Activated CD8-positive, alpha-beta memory T cell treated with anti-CD3 and anti-CD28 coated beads, Interleukin-2, amount 50 U/mL, for 1 hour (primary cell): ENCODE results near the gene GLE1.

ENCODE experiments used
- DNase-seq: peaks from one replicate; pipeline ENCODE4 v3.0.0-alpha.2; 2020; ENCODE audit errors: extremely low read depth

Gene GLE1, protein sequence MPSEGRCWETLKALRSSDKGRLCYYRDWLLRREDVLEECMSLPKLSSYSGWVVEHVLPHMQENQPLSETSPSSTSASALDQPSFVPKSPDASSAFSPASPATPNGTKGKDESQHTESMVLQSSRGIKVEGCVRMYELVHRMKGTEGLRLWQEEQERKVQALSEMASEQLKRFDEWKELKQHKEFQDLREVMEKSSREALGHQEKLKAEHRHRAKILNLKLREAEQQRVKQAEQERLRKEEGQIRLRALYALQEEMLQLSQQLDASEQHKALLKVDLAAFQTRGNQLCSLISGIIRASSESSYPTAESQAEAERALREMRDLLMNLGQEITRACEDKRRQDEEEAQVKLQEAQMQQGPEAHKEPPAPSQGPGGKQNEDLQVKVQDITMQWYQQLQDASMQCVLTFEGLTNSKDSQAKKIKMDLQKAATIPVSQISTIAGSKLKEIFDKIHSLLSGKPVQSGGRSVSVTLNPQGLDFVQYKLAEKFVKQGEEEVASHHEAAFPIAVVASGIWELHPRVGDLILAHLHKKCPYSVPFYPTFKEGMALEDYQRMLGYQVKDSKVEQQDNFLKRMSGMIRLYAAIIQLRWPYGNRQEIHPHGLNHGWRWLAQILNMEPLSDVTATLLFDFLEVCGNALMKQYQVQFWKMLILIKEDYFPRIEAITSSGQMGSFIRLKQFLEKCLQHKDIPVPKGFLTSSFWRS

DNA sequence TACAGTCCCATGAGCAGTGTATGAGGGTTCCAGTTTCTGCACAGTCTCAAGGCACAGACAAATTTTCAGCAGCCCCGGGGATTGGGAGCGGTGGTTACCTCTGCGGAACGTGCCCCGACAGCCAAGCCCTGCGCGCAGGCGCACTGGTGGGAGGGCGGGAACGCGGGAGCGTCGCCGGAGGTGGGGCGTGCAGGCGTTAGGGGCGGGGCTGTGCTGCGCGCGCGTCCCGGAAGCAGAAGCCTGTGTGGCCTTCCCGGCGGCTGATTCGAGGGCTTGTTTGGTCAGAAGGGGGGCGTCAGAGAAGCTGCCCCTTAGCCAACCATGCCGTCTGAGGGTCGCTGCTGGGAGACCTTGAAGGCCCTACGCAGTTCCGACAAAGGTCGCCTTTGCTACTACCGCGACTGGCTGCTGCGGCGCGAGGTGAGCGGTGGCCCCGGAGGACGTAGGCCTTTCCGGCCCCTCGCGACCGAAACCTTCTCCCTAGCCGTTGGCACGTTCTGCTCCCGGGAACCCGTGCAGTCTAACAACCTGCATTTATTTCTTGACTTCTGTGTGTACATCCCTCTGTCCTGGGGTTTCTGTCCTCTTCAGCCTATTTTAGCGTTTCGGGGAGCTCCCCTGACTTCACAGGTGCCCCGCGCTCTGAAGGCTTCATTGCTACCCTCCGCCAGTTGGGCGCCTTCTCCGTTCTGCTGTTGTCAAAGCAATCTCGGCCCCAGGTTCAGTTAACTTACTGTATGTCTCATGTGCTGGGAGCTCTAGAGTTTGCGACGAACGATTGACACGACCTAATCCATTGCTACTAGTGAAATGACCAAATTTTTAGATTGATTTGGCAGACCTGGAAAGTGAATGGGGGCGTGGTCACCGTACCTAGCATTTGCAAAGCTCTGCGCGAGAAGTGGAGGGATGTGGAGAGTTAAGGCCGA, at the start of gene GLE1:
Gene GLE1, plus strand, starts transcription at position 235 of the 929 bp plus-strand sequence. Its CDS starts 87 bp downstream, at position 322.
- DNase-seq = peak; percentile 80

GRCh38 chr9:128454991-128455390, 49.5 kb upstream of the GLE1 start:
- DNase-seq = no peak

DNA sequence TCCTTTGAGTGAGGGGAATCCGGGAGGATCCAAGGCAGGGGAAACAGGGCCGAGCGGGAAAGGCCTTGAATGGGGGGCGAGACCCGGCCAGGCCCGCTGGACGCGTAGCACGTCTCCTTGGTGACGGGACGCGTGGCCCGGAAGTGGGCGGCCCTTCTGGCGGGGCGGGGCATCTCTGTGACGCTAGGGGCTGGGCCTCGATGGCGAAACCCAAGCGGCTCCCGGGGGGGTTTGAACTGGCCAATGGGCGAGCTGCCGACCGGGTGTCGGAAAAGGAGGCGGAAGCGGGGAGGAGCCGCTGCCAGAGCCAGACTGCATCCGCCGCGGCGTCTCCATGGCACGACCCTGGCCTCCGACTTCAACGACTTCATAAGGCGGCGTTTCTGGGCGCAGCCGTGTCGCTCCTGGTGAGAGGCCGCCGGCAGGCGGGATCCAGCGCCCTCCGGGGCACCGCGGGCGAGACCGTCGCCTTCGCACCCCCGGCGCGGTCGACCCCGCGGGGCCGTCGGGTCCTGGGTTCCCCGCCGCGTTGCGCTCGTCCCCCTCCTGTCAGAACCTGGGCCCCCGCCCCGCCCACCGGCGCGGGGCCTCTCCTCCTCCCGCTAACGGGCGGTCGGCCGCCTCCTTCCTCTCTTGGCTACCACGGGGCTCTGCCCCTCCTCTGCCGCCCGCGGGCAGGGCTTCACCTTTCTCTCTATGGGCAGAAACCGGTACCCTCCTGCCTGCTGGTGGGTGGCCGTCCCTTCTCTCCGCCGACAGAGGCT, 48.5 kb upstream of the GLE1 start, which contains the start of gene ODF2:
Gene ODF2, plus strand, starts transcription at position 158 of the 764 bp plus-strand sequence. Its CDS starts 86 bp downstream, at position 244.
- peak; percentile 94 for DNase-seq

GRCh38 chr9:128456613-128457061, 47.9 kb upstream of the GLE1 start:
- DNase-seq = peak; percentile 22

DNA sequence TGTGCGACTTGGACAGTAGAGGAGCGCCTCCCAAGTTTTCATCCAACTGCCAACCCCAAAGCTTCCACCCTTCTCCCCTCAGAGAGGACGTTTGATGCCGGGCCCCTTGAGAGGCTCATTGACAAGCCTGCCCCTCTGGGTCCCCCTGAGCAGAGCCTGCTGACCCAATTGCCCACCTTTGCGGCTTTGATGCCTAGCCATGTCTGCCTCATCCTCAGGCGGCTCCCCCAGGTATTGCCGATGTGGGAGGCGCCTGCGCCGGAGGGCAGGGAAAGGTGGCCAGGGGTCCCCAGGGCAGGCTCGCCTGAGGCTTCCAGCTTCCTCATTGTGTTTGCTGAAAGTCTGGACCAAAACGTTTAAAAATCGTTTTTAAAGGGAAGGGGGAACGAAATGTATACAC, 47.3 kb upstream of the GLE1 start:
- no peak for DNase-seq

DNA sequence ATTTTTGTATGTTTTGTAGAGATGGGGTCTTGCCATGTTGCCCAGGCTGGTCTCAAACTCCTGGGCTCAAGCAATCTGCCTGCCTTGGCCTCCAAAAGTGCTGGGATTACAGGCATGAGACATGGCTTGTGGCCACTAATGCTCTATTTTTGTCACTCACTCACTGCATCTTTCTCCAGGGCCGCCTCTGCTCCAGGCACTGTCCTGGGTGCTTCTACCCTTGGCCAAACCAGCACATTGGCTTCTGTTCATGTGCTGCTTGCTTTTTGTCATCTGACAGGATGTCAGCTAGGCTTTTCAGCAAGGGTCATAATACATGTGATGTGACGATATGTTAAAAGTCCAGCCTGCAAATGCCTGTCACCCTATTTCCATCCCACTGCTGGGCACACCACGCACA, 45.5 kb upstream of the GLE1 start:
- no peak for DNase-seq

GRCh38 chr9:128469070-128469469, 35.4 kb upstream of the GLE1 start:
- DNase-seq = no peak

DNA sequence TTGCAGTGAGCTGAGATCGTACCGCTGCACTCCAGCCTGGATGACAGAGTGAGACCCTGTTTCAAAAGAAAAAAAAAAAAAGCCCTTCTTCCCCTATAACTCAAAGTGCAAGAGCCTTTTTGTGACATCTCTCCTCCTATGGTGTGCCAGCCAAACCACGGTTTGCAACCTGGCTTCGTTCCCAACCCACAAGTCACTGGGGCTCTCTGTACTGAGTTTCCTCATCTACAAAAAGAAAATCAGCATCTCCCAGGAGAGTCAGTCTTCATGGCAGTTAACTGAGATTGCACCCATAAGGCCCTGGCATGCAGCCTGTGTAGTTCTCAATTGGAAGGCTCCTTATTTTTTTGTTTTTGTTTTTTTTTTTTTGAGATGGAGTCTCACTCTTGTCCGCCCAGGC, 34.0 kb upstream of the GLE1 start:
- no peak for DNase-seq

DNA sequence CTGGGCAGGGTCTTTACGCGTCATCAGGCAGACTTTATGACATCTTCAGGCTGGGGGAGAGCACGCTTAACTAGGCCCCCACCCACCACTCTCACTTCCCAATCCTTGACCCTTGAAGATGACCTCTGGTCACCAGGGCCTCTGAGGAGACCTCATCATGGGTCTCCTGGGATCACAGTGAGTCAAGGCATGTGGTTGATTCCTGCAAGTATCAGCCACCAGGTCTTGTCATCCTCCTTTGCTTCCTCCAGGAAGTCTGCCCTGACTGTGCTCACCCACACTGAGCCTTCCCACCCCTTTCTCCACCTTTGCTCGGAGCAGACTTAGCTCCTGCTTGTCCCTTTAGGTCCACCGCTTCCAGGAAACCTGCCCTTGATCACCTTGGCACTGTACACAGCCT, 31.4 kb upstream of the GLE1 start:
- no peak for DNase-seq

GRCh38 chr9:128475867-128476266, 28.7 kb upstream of the GLE1 start:
- no peak for DNase-seq

DNA sequence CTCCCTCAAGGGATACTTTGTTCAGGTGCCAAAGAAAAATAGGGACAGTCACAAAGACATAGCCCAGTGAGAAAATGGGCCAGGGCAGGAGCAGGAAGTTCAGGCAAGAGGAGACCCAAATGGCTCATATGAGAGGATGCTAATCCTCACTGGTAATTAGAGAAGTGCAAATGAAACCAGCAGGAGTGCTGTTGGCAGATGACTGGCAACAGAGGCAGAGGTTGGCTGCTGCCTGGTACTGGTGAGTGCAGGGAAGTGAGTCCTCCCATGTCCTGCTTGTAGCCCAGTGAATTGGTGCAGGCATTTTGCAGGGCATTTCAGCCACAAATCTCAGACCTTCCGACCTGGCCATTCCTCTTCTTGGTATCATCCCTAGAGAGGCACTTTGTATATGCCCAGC, 25.3 kb upstream of the GLE1 start:
- no peak for DNase-seq

DNA sequence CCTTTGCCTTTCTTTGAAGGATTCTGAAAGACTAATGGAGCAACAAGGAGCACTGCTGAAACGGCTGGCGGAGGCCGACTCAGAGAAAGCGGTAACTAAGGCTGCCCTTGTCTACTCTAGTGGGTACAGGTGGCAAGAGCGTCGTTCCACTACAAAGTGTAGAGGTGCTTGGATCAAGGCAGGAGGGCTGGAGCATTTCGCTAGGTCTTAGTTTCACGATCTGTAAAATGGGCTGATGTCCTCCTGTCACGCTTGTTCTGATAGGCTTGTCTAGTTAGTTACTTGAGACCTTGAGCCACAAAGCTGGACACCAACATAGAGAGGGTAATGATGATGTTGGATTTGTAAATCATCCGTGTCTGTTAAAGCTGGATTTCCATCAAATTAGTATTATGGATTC, 23.0 kb upstream of the GLE1 start:
- no peak for DNase-seq

- DNase-seq = no peak
Observed at GRCh38 chr9:128482186-128482585, 22.3 kb upstream of the GLE1 start.

- DNase-seq = no peak
Observed at GRCh38 chr9:128484686-128485413, 19.7 kb upstream of the GLE1 start.

GRCh38 chr9:128485414-128485855, 19.1 kb upstream of the GLE1 start:
- no peak for DNase-seq

- DNase-seq = no peak
Observed at GRCh38 chr9:128486201-128486600, 18.3 kb upstream of the GLE1 start.

DNA sequence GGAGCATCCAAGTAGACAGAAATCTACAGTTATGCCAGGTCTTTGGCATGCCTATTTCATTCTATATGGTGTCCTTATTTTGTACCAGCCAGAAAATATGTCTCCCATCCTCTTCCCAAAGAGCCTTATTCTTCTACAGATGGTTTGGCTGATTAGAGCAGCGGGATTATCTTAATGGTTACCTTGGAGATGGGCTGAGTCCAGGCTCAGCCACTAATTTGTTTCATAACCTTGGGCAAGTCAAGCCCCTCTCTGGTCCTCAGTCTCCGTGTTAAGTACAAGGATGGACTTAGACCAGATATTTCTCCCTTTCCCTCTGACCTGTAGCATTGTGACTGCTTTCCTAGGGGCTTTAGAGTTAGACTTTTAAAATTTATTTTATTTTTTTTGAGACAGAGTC, 11.1 kb upstream of the GLE1 start:
- no peak for DNase-seq

- no peak for DNase-seq
Observed at GRCh38 chr9:128494108-128494745, 10.3 kb upstream of the GLE1 start.

GRCh38 chr9:128494746-128495129, 9.8 kb upstream of the GLE1 start:
- no peak for DNase-seq

- no peak for DNase-seq
Observed at GRCh38 chr9:128495296-128495695, 9.2 kb upstream of the GLE1 start.
